HG03520 (cell line): ENCODE data around the gene BBX.

ENCODE experiments used
- ATAC-seq: cut with Tn5 transposase; IDR thresholded peaks from one replicate; pipeline ENCODE4 v1.9.1; 2021; ENCODE audit warnings: mild to moderate bottlenecking, moderate library complexity; ENCODE audit not compliant: unreplicated experiment

Gene BBX

DNA sequence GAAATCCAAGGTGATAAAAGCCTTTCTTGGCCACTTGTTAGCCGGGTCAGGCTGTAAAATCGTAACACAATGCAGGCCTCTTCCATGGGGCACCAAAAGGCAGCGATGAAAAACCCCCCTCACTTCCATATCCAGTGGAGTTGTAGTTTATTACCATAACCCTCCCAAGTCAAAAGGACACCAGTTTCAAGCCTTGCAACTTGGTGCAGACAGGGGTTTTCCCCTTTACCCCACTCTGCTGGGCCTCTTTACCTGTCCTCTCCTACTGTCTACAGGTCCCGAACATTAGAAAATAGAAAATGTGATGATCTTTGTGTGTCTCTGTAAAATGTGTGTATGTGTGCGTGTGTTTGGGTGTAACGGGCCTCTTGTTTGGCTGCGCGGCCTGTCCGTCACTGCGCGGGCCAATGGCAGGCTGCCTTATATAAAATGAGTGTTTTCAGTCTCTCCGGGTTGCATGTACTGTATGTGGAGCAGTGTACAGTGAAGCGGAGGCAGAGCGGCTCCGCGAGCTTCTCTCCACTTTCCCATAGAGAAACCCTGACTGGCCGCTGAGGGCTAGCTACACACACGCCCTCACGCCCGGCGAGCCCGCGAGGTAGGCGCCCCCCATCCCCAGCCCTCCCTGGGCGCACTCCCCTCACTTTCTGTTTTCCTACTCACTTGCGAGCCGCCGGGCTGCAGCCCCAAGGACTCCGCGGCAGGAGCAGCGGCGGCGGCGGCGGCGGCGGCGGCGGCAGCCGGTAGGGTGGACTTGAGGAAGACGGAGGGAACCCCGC, at the start of gene BBX:
Gene BBX (plus strand): TSS at position 453 of the 779 bp plus-strand sequence. CDS start 187,499 bp downstream, outside the sequence.
- ATAC-seq: peak; percentile 96

GRCh38 chr3:107476462-107476861, 46.3 kb upstream of the BBX start:
- no peak for ATAC-seq

GRCh38 chr3:107487490-107487889, 35.3 kb upstream of the BBX start:
- ATAC-seq: no peak

DNA sequence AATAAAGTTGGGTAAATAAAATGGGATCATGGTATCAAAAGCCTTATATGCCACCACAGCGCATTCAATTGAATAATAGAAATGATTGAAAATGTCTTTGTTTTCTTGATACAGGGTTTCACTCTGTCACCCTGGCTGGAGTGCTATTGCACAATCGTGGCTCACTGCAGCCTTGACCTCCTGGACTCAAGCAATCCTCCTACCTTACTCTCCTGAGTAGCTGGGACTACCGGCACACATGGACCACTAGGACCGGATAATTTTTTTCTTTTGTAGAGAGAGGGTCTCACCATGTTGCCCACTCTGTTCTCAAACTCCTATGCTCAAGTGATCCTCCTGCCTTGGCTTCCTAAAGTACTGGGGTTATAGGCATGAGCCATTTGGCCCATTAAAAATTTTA, 33.8 kb upstream of the BBX start:
- no peak for ATAC-seq

DNA sequence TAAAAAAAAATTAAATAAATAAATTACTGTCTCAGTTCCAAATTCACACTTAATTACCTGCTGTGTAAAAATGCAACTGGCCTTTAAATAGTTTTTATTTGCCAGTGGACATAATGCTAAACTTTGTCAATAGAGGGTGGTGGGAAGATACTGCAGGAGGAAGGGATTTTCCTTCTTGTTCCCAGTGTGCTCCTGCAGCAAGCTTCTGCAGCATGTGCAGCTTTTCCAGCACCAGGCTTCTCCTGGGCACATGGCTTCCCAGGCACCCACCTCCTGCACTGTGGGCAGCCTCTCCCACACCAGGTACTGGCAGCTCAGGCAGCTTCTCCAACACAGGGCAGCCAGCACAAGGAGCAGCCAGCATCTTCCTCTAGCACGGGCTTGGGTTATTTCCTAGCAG, 29.6 kb upstream of the BBX start:
- no peak for ATAC-seq

GRCh38 chr3:107496855-107497254, 25.9 kb upstream of the BBX start:
- ATAC-seq: no peak

DNA sequence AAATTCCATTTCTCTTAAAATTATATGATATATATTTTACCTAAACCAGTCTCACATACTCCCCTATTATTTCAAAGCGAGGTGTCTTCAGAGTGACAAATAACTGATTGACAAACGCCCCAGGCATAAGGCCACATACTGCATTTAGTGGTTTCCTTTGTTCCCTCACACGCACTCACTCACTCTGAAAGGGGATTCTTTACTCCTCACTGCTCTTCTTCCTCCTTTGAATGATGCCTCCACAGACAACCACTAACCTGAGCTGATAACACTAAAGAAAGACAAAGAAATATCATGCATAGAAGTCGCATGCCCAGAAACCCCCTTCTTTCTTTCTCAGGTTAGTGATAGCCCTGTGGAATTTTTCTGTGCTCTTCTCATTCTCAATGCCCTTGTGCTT, 24.1 kb upstream of the BBX start:
- no peak for ATAC-seq

- ATAC-seq: no peak
Measured at GRCh38 chr3:107506458-107506857, 16.3 kb upstream of the BBX start.

DNA sequence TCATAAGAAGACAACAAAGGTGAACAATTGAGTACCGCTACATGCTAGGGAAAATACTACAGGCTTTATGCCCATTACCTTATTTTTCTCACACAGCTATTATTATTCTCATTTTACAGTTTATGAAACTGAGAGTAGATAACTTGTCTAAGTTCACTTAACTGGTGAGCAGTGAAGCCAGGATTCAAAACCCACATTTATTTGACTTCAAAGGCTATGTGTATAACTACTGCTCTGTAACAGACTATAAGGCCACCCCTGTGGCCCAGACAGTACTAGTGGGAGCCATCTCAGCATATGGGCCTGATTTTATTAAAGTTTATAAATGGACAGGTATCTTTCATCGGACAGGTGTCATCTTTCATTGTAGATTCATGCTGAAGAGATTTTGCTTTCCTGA, 14.4 kb upstream of the BBX start:
- ATAC-seq: no peak

- no peak for ATAC-seq
Measured at GRCh38 chr3:107512108-107512507, 10.7 kb upstream of the BBX start.

DNA sequence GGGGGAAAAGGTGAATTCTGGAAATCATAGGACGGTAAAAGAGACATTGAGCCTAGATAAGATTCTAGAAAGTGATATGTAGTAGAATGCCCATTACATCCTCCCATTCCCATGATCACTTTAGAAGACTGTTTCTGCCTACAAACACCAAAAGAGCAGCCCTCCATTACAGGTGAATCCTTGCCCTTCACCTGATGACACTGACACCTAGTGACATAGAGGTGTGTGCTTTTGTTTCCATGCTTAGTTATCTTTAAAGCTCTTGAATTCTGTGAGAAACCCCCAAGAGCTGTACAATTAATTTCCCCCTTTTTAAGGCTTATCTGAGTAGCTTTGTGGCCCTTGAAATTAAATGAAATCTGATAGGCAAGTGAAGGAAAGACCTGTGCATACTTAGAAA, 8.3 kb upstream of the BBX start:
- ATAC-seq: no peak

DNA sequence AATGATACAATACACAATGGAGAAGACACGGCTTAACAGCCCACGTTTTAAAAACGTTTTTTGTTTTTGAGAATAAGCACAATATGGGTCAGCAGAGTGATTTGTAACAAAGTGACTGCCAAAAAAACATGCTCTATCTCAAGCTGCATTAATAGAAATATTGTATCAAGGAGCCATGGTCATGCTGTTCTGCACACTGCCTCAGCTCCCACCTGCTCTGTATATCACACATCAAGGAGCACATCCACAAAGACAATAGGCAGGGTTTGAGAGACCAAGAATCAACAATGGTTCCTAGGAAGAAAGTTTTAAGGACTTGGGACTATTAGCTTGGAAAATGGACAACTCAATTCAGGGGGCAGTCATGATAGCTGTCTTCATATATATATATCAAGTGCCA, 6.3 kb upstream of the BBX start:
- ATAC-seq: no peak

DNA sequence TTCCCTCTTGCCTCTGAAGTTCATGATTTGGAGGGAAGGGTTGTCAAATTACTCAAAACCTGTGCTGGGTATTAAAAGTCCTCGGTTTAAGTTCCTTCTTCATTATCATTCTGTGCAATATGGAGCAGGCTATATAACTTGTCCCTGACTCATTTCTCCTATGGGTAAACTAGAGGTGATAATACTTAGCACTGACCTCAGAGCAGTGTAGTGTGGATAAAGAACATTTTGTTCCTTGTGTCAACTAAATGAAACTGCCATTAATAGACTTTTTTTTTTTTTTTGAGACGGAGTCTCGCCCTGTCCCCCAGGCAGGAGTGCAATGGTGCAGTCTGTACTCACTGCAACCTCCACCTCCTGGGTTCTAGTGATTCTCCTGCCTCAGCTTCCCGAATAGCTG, 2.2 kb upstream of the BBX start:
- no peak for ATAC-seq

DNA sequence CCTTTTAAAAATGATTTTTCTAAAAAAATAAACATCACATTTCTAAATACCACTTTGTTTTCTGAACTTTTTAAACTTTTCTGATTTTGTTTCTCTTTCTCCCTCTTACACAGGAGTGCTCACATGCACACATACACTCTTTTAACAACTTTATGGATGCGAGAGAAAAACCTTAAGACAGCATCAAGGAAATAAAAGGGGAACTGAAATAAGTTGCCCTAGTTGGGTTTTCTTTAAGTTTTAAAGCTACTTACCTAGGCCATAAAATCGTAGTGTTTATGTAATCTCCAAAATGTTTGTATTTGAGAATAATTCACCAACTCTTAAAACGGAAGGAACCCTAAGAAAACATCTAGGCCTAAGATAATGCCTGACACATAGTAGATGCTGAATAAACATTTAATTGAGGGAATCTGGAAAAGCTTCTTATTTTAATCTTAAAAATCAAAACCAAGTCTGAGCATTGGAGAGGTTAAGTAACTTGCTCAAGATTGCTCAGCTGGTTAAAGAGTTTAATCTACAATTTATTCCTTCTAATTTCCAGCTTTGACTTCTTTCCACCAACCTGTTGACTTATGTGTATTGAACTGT, 1.2 kb upstream of the BBX start:
- ATAC-seq: no peak

DNA sequence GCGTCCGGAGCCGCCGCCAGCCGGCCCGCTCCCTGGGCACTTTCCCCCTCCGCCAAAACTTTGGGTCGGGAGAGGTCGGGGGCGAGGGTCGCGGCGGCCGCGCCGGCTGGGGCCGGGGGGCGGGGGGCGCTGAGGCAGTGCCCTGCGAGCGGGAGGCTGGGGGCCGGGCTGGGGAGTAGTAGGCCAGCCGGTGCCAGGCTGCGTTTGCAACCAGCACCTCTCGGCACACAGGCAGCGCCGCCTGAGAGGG, 452 bp downstream of the BBX start:
- ATAC-seq: peak; percentile 15

DNA sequence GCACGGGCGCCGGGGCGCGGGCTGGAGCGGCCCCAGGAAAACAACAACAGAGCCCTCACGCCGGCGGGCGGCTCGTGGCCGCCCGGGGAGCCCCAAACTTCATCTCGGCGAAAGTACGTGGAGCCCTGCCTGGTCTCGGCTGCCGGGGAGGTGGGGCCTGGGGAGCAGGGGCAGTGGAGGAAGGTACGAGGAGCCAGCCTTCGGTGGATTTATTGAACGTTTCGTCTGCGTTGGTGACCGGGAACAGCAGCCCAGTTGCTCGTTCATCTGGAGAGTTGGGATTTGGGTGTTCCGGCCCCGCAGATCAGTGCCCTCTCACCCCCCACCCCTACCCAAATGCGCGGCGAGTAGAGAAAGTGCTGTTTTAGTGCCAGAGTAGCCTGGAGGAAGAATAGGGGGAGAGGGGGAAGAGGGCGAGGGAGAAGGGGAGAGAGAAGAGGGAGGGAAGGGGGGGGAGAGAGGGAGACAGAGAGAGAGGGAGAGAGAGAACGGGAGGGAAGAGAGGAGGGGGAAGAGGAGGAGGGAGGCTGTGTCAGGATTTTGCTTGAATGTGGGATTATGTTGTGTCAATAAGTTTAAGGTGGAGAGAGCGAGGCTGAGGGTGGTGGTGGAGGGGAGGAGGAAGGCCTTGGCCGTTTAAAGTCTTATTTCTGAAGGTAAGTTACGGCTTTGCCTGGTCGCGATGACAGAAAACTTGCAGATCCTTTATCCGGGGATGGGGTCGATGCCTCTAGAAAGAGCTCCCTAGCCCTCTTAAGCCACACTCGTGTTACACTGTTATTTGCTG, 970 bp downstream of the BBX start:
- ATAC-seq: peak; percentile 18

DNA sequence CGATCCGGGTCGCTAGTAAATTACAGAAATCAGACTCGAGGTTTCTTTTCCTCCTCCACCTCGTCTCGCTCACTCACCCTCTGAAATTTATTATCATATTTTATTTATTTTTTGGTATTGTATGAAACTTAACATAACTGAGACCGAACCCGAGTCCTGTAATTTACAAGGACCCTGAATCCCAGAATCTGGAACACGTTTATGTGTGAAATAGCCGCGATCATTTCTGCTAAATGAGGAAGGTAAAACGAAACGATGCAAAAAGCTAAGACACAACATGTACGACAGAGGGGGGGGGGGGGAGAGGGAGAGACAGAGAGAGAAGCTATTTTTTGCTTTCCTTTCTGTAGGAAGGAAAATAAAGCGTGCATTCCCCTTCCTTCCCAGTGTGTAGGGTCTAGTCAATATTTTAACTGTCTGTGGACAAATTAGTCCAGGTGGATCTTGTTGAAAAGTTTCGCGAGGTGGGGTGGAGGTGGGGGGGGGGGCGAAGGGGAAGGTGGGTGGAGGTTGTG, 1.6 kb downstream of the BBX start:
- ATAC-seq: no peak

DNA sequence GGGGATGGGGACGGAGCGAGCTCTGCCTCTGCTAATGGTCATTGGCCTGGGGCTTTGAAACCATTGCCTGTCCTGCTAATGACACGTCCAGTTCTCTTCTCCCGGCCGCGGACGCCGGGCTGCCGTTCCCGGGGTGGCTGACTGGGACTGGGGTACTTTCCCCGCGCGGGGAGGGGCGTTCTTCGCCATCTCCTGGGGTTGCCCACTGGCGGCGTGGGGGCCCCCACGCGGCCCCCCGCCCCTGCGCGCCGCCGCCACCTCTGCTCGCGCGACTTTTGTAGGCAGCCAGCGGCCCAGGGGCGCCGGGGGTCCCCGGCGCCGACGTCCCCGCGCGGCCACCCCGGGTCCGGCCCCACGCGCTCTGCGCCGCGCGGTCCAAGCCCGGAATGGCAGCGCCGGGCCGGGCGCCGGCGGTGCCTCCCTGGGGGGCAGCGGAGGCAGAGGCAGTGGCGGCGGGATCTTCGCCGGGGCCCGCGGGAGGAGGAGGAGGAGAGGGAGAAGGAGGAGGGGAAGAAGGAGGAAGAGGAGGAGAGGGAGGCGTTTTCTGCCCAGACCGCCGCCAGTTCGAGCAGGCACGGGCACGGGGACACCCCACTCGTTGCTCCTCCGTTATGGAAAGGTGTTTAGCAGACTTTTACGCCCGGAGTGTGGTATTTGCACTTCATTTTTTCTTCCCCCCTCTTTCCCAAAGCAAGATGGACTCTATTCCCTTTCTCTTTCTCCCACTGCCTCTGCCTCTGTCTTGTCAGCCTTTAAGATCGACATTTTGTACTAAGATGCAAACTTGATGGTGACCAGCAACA, 2.3 kb downstream of the BBX start:
- no peak for ATAC-seq

GRCh38 chr3:107525644-107526305, 3.0 kb downstream of the BBX start:
- ATAC-seq: no peak

DNA sequence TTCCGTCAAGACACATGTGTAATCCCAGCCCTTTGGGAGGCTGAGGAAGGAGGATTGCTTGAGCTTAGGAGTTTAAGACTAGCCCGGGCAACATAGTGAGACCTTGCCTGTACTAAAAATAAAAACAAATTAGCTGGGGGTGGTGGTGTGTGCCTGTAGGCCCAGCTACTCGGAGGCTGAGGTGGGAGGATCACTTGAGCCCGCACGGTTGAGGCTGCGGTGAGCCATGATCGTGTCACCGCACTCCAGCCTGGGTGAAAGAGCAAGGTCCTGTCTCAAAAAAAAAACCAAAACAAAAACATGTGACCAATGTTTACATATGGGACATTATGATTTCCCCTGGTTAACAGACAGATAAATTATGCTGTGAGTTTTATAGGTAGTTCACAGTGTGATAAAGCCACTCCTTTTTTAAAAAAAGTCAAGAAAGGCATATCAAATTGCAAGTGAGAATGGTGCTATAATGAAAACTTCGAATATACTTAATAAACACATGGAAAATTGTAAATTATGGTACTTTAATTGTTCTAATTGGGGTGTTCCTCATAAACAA, 9.2 kb downstream of the BBX start:
- no peak for ATAC-seq
